ENCODE results near the gene DEFB131B. TPM values are rescaled to one million over a fixed set of nuclear protein-coding genes. Genes with fewer than 3 reads are reported as not detected.
"Not testable (repeated sequence)": the region's sequence is repeated elsewhere in the genome, so short reads cannot be mapped to it uniquely, and the experiment has no call there.

Gene DEFB131B
- polyA plus RNA-seq, 4 donors, result 1.2 to 2.6 TPM; not detected in 2

DNA sequence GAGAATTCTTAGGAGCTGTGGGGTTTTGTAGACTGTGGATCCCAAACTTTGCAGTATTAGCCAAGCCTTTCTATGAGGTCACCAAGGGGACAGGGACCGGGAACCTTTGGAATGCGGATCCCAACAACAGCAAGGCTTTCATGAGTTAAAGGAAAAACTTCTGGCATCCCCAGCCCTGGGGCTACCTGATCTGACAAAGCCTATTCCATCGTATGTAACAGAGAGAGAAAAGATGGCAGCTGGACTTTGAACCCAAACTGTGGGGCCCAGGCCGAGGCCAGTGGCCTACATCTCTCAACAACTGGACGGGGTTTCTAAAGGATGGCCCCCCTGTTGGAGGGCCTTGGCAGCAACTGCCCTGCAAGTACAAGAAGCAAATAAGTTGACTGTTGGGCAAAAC is 32.5 kb downstream of the DEFB131B start:
- DNase-seq (ENCODE audit: low read depth in 4 of 4, low spot score in 3 of 4), result not testable (repeated sequence)

DNA sequence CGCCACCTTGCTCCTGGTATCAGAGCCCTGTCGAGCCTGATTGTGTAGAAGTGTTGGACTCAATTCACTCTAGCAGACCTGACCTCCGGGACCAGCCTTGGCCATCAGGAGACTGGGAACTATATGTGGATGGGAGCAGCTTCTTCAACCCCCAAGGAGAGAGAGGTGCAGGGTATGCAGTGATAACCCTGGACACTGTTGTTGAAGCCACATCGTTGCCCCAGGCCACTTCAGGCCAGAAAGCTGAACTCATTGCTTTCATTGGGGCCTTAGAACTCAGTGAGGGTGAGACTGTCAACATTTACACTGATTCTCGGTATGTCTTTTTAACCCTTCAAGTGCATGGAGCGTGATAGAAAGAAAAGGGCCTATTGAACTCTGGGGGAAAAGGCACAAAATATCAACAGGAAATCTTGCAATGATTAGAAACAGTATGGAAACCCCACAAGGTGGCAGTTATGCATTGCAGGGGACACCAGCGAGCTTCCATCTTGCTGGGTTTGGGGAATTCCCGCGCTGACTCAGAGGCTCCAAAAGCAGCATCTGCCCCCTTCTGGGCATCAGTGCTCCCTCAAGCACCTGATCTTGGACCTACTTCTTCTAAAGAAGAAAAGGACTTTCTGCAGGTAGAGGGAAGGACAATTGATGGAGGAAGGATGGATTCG is 33.2 kb downstream of the DEFB131B start:
- DNase-seq (ENCODE audit: low read depth in 4 of 4, low spot score in 3 of 4), result not testable (repeated sequence)

DNA sequence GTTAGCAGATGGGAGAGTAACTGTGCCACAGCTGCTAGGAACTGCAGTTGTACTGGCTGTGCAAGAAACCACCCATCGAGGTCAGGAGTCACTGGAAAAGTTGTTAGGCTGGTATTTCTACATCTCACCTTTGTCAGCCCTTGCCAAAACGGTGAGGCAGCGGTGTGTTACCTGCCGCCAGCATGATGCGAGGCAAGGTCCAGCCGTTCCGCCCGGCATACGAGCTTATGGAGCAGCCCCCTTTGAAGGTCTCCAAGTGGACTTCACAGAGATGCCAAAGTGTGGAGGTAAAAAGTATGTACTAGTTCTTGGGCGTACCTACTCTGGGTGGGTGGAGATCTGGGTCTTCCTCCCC is 33.7 kb downstream of the DEFB131B start:
- not testable (repeated sequence) for DNase-seq (ENCODE audit: low read depth in 4 of 4, low spot score in 3 of 4)

DNA sequence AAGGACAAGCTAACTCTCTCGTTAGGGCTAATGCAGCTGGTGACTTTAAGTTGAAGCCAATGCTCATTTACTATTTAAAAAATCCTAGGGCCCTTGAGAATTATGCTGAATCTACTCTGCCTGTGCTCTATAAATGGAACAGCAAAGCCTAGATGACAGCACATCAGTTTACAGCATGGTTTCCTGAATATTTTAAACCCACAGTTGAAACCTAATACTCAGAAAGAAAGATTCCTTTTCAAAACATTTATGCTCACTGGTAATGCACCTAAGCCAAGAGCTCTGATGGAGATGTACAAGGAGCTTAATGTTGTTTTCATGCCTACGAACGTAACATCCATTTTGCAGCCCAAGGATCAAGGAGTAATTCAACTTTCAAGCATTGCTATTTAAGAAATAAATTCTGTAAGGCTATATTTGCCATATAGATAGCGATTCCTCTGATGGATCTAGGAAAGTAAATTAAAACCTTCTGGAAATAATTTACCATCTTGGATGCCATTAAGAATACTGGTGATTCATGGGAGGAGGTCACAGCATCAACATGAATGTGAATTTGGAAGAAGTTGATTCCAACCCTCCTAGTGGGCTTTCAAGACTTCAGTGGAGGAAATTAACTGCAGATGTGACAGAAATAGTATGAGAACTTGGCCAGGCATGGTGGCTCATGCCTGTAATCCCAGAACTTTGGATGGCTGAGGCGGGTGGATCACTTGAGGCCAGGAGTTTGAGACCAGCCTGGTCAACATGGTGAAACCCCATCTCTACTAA is 35.7 kb downstream of the DEFB131B start:
- DNase-seq (ENCODE audit: low read depth in 4 of 4, low spot score in 3 of 4), result no peak

DNA sequence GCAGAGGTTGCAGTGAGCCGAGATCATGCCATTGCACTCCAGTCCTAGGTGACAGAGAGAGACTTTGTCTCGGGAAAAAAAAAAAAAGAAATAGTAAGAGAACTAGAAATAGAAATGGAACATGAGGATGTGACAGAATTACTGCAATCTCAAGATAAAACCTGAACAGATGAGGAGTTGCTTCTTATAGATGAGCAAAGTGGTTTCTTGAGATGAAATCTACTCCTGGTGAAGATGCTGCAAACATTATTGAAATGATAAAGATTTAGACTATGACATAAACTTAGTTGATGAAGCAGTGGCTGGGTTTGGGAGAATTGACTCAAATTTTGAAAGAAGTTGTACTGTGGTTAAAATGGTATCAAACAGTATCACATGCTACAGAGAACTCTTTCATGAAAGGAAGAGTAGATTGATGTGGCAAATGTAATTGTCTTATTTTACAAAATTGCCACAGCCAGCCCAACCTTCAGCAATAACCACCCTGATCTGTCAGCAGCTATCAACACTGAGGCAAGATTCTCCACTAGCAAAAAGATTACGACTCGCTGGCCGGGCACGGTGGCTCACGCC is 36.5 kb downstream of the DEFB131B start:
- DNase-seq (ENCODE audit: low read depth in 4 of 4, low spot score in 3 of 4), result no peak

DNA sequence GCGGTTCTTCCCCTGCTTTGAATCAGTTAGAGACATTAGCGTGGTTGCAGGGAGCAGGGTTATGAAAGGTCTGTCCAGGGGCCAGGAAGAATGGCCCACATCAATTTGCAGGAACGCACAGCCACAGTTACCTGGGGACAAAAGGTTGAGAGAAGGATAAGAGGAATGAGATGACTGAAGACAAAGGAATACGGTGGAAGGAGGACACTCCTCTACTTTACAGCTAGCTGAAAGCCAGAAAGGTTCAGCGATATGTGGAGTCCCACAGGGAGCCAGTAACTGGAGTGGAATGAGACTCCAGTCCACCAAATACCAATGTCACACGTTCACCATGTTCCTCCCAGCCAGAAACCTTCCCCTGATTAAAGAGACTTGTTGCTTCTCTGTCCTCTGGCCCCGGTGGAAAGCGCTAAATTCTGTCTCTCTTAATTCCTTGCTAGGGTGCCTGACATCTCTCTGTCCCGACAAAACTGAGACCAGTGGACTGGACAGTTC is 39.4 kb downstream of the DEFB131B start:
- DNase-seq (ENCODE audit: low read depth in 4 of 4, low spot score in 3 of 4), result no peak

DNA sequence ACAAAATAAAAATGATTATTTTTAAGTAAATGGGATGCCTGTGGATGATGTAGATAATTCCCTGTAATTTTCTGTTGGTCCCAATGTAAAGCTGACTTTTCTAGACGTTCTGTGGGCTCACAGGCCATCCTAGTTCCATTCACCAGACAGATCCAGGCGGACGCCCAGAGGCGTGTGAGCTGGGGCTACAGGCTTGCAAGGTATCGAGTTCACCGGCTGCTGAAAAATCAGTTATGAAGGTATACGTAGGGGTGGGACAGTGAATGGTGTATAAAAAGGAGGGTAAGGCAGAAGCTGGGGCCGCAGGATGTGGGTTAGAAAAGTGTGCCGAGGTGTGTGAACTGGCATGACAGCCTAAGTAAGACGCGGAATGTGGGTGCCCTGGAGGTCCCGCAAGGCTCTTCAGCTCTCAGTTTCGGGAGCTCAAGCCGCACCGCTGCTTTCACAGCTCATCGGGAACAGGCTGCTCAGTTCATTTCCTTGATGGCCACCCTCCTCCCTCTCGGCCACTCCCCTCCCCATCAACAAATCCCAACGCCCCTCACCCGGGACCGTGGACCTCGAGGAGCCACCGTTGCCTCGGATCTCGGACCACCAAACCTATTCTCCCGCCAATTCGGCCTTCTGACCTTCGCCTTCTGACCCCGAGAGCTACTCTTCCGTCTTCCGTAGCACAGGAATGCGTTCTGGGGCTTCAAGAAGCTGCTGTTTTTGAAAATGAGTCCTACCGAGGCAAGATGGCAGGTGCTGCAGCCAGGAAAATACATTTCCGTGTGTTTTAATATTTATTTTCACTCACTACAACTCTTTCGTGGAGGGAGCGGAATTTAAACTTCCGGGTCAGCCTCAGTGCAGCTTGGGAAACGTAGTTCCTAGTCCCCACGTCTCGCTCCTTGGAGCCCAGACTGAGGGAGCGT is 49.8 kb downstream of the DEFB131B start, which contains the start of gene XNDC1N:
Gene XNDC1N (minus strand): TSS at position 775 of the 917 bp plus-strand sequence. CDS start 5,241 bp downstream, outside the sequence.
- DNase-seq (ENCODE audit: low read depth in 4 of 4, low spot score in 3 of 4), result no peak

DNA sequence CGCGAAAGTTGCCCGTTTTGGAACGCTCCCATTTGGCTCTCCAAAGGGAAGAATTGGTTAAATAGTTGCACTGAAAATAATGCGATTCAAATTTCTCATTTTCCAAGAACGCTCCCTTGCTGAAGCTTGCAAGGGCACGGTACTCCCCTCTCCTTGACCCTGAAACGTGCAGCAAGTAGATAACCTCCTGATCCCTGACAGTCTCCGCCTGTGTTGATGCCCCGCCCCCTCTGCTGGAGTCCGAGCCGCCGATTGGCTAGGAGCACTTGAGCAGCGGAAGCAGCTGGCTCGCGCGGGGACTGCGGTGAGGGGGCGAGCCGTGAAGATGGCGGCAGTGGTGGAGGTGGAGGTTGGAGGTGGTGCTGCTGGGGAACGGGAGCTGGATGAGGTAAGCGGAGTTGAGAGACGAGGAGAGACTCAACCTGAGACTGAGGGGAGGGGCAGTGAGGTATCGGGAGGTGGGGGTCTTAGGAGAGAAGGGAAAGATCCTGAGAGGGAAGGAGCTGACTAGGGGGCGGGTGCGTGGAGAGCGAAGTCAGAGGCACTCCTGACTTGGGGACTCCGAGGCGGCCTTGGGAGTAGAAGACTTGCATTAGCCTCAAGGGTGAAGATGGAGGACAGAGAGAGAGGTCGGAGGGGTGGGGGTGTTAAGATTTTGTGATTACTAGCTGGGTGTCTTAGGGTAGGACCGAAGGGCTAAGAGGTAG is 50.6 kb downstream of the DEFB131B start, which contains the start of gene RNF121:
Gene RNF121 (plus strand): TSS at position 310 of the 707 bp plus-strand sequence. CDS start 16 bp downstream, at position 326.
- peak; percentile 89 to 96 (median 92) for DNase-seq (ENCODE audit: low read depth in 4 of 4, low spot score in 3 of 4)

DNA sequence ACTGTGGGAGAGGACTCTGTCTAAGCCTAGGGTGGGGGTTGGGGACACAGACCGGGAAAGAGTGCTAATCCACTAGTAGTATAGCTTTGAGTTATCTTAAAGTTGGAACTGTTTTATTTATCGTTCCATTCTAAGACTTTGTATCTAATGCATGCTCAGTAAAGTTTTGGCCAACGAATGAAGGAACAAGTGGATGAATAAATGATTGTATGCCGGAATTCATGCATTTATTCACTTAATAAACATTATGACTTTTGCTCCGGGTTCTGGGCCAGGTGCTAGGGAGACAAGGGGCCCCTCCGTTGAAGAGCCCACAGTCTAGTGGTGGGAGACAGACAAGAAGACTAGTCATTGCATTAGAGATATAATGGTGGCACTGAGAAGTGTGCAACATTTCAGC is 51.2 kb downstream of the DEFB131B start:
- no peak for DNase-seq (ENCODE audit: low read depth in 4 of 4, low spot score in 3 of 4)

DNA sequence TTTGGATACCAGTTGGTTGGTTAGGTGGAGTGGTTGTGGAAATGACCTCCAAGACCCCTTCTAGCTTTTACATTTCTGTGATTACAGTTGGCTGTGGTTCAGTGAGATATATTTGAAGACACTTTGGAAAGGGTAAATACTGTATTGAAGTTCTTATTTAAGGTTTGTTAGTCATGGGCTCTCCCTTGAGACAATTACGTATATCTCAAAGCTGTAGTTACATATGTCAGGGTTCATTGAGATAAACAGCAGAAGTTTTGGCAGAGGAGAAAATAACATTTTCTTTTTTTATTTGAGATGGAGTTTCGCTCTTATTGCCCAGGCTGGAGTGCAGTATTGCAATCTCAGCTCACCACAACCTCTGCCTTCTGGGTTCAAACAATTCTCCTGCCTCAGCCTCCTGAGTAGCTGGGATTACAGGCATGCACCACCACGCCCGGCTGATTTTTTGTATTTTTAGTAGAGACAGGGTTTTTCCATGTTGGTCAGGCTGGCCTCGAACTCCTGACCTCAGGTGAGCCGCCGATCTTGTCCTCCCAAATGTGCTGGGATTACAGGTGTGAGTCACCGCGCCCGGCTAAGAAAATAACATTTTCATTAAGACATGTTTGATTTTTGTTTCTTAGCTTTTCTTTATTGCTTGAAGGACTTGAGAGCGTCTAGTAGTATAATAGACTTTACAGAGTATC is 52.4 kb downstream of the DEFB131B start:
- no peak for DNase-seq (ENCODE audit: low read depth in 4 of 4, low spot score in 3 of 4)

DNA sequence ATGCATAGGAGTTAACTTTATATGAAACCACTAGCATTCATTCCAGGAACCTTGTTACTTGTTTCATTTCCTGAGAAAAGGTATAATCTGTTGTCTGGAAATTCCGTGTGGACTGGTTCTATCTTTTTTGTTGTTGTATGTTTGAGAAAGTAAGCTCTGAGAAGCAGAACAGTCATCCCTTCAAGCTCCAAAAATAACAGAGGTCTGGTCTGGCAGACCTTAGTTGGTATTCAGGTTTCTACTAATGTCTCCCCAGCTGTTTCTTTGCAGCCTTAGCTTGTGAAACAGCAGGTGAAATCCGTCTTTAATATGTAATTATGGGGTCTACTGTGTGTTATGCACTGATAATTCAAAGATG is 53.0 kb downstream of the DEFB131B start:
- no peak for DNase-seq (ENCODE audit: low read depth in 4 of 4, low spot score in 3 of 4)

DNA sequence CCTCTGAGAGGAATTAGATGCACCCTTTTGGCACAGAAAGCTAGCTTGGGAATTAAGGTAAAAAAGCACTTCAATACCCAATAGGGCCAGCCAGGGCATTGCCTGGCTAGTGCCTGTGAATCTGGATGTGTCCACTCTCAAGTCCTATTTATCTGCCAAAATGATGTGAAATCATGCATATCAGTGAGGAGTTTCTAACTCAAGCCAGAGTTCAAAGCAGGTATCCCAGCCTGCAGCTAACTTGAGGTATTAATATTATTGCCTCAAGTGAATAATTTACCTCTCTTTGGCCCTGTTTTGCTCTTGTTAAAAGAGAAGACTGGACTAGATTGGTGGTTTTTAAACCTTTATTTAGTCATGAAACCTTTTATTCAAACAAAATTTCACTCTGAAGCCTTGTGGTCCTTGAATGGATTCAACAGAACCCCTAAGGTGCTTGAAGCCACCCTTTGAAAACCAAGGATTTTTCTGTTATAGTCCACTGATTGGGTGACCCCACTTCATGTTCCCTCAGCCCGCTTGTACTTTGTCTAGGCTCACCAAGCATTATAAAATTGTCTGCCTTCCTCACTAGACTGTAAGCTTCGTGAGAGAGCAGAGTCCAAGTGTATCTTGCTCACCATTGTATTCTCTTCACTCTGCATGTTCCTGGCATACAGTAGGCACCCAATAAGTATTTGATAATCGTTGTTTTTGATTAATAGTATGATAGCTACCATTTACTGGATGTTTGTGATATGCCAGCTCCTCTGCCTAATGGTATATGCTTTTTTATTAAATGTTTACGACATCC is 55.1 kb downstream of the DEFB131B start:
- no peak for DNase-seq (ENCODE audit: low read depth in 4 of 4, low spot score in 3 of 4)

Other genes starting within 250 kb of the DEFB131B start
- gene DEFB108B, start 45.3 kb upstream of the DEFB131B start, polyA plus RNA-seq (ENCODE audit: insufficient read length in 4 of 4), result not detected
- gene XNDC1N, start 50.1 kb downstream of the DEFB131B start, polyA plus RNA-seq (ENCODE audit: insufficient read length in 4 of 4), result 1 to 10 TPM; 5.6 to 8.5 (median 6.5) TPM
- gene RNF121, start 50.6 kb downstream of the DEFB131B start, polyA plus RNA-seq (ENCODE audit: insufficient read length in 4 of 4), result 10 to 100 TPM; 33.4 to 45.1 (median 41.4) TPM
- 10 to 100 TPM in 1 of 4 donors, 1 to 10 TPM in 3; 6.7 to 13.6 (median 9.2) TPM for gene IL18BP, start 120.5 kb downstream of the DEFB131B start, polyA plus RNA-seq (ENCODE audit: insufficient read length in 4 of 4)
- gene NUMA1, start 202.1 kb downstream of the DEFB131B start, polyA plus RNA-seq (ENCODE audit: insufficient read length in 4 of 4), result 100 to 1,000 TPM; 232 to 325 (median 266) TPM
- 10 to 100 TPM; 13.0 to 30.4 (median 23.9) TPM for gene LRRC51, start 202.4 kb downstream of the DEFB131B start, polyA plus RNA-seq (ENCODE audit: insufficient read length in 4 of 4)
- 100 to 1,000 TPM in 2 of 4 donors, 10 to 100 TPM in 2; 95.8 to 125 (median 104) TPM for gene LAMTOR1, start 224.8 kb downstream of the DEFB131B start, polyA plus RNA-seq (ENCODE audit: insufficient read length in 4 of 4)
- not detected for gene TOMT, start 227.5 kb downstream of the DEFB131B start, polyA plus RNA-seq (ENCODE audit: insufficient read length in 4 of 4)
- gene ANAPC15, start 234.2 kb downstream of the DEFB131B start, polyA plus RNA-seq (ENCODE audit: insufficient read length in 4 of 4), result 10 to 100 TPM; 30.0 to 53.0 (median 47.6) TPM

Measured in left renal pelvis (tissue), 4 donors.